GM19324 (cell line): Measurements from ENCODE around the gene KRT17.
"Not testable (repeated sequence)": the region's sequence is repeated elsewhere in the genome, so short reads cannot be mapped to it uniquely, and the experiment has no call there.

Experiments used
- ATAC-seq: cut with Tn5 transposase; IDR thresholded peaks from one replicate; pipeline ENCODE4 v1.9.1; 2021; ENCODE audit warnings: mild to moderate bottlenecking, moderate library complexity; ENCODE audit not compliant: unreplicated experiment, low FRiP score

KRT17 gene

DNA sequence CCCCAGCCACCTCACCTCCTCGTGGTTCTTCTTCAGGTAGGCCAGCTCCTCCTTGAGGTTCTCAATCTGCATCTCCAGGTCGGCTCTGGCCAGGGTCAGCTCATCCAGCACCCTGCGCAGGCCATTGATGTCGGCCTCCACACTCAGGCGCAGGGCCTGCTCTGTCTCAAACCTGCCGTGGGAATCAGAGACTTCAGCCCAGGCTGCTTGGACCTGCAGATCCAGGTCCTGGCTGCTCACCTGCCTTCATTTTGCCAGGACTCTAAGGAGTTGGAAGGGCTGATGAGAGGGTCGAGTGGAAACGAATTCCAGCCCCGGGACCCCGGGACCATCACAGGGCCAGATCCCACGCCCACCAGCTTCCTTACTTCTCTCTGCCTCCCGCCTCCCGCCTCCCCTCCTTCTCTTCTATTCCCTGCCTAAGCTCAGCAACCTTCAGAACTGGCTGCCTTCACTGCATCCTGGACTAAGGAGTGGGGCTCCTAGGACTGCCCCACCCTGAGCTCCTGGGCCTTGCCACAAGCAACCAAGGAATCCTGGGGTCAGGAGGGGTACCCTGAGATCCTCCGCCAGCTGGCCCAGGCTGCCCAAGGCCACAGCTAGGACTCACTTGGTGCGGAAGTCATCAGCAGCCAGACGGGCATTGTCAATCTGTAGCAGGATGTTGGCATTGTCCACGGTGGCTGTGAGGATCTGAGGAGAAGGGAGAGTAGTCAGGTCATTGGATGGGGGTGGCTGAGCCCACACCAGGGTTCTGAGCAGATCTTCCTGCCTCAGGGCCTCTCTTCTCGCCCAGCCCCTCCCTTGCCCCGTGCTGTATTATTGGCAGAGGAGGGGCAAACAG, 1.8 kb downstream of the KRT17 start:
- not testable (repeated sequence) for ATAC-seq

DNA sequence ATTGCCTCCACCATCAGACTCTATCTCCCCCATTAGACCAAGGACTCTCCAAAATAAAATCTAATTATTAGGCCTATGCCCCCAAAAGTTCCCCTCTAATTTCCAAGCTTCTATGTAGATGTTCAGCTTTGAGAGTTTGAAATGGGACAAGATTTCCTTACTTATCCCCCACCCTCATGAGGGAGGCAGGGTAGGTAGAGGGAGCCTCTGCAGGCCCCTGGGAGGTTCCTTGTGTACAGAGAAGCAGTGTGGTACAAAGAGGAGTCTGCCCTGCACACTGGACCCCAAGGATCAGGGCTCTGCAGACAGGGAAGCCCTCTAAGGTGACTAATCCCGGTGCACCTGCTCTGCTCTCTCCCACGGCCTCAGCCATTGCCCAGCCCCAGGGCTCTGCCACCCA, 2.5 kb downstream of the KRT17 start:
- ATAC-seq = no peak

DNA sequence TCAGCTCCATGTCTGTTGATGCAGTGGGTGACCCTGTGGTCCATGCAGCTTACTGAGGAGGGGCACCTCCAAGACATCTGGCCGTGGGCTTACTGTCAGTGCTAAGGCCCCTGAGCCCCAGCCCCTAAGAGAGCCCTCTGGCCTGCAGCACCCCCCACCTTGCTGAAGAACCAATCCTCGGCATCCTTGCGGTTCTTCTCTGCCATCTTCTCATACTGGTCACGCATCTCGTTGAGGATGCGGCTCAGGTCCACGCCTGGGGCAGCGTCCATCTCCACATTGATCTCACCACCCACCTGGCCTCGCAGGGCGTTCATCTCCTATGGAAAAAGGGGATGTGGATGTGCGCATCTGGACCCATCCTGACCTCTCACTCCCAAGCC, 2.9 kb downstream of the KRT17 start:
- ATAC-seq = not testable (repeated sequence)

DNA sequence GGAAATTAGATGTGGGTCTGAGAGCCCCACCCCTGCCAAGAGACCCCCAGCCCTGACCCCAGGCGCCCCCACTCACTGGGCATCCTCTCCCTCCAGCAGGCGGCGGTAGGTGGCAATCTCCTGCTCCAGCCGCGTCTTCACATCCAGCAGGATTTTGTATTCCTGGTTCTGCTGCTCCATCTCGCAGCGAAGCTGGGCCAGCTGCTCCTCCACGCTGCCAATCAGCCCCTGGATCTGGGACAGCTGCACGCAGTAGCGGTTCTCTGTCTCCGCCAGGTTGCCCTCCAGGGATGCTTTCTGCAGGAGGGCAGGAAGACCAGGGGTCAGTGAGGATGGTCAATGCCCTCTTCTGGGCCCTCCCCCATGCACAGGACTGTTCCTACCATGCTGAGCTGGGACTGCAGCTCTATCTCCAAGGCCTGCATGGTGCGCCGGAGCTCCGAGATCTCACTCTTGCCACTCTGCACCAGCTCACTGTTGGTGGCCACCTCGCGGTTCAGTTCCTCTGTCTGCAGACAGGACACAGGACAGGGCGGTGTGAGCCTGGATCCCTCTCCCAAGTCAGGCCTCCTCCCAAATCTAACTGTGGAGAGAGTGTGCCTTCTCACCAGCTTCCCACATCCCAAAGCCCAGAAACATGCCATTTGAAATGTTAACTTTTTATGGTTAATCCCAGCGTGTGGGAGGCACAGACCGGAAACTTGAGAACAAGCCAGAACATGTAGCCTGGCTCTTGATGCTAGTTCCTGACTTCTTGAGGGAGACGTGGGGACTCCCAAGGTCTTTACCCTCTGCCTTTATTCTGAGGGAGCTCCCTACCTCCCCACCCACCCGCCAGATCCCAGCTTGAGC, 3.6 kb downstream of the KRT17 start:
- no peak for ATAC-seq

DNA sequence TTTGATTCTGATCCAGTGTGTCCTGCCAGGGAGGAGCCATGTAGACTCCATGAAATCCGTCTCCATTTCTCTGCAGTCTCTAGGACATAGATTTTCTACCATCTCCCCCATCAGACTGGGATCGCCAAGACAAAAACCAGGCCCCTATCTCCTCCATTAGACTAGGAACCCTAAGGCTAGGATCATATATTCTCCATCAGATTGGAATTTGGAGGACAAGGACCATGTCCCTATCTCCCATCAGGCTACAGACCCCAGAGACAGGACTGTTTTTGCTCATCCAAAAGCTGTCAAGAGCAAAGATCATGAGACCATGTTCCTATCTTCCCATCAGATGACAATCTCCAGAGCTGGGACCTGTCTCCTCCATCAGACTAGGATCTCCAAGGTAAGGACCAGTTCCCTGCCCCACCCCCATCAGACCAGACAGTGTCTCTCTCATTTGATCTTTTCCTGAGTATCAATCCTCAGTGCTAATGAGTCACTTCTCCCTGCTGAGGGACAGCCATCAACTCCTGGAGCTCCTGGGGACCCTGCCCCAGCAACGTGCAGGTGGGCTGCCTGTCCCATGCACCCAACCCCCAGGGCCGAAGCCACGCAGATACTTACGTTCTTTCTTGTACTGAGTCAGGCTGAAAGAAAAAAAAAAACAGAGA, 4.3 kb downstream of the KRT17 start:
- ATAC-seq = not testable (repeated sequence)

DNA sequence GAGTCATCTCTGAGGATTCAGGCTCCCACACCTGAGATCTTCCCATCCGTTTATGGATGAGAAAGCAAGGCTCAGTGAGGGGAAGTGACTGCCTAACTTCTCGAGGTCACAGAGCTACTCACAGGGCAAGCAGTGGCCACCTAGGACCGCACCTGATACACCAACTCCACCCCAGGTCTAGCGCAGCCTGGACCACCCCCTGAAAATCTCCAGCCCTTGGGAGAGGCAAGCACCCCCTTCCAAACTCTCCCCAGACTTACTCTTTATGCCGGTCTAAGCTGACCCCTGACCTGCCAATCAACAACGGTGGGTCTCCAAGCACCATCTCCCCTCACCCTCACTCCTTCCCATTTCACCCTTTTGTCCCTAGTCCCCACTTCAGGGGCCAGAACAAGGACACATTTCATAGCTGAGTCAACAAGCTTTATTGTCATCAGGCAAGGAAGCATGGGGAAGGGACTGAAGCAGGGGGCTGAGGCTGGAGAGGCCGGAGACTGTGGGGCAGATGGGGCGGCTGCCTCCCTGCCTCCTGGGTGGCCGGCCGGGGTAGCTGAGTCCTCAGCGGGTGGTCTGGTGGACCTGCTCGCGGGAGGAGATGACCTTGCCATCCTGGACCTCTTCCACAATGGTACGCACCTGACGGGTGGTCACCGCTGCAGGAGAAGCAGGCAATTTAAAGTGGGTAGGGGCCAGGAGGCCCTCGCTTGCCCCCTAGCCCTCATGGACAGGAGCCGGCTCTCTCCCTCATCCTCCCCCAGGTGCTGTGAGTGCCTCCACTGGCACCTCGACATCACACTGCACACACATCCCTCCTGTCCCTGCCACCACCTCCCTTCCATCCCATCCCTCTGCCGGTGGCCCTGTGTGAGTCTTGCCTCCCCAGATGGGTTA, 5.1 kb downstream of the KRT17 start:
- ATAC-seq = no peak

DNA sequence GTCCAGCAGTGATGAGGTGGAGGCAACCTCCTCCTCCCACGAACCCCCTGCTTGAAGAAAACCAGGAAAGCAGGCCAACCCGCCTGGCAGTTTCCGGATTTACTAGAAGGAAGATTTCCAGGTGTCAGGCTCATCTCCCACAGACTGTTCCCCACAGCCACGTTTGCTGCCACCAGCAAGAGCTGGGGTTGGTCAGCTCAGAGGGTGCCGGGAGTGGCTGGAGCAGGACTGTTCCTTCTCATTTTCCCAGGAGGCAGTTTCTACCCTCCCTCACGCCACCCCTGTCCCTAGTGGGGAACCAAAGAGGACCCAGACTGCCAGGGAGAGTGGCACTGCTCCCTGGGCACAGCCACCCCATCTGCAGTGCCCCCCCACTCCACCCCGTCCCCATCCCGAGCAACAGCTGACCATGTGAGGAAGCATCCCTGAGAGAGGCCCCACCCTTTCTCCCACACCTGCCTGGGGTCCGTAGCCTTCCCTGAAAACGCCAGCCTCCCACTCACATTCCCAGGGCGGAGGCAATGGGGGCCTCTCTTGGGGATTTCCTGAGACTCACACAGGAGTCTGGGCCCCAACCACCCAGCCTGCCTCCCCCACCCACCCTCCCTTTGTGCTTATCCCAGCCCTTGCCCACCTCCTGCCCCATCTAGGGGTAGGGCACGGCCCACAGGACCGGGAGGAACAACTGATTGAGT, 5.9 kb downstream of the KRT17 start:
- ATAC-seq = no peak

DNA sequence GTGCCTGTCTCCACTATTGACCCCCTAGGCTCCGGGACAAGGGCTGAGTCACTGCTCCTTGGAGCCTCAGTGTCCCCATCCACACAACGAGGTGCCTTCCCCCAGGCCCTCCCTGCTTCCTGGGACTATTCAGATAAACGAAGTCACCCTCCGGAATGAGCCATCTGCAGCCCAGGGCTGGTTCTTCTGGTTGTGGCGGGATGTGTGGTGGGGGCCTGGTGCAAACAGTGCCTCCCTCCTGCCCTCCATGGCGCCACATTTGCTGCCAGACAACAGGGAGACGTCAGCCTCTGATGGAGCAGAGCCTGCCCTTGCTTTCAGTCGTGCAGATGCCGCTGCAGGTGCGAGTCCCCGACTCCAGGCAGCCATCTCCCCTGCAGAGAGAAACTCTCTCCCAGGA, 6.7 kb downstream of the KRT17 start:
- no peak for ATAC-seq

DNA sequence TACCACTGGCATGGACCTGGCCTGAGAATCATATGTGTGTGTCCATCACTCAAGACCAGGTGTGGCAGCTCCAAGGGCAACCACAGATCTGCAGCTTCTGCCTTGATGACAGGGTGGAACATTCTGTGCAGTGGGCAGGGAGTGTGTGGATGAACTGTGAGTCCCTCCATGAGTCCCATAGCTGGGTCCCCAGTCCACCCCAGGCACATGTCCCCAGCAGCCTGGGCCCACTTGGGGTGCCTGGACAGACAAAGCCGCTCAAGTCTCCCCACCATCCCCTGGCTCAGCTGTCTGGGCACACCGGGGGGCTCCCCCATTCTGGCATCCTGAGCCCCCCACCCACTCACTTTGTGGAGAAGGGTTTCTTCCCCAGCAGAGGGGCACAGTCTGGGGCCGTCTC, 7.2 kb downstream of the KRT17 start:
- no peak for ATAC-seq

DNA sequence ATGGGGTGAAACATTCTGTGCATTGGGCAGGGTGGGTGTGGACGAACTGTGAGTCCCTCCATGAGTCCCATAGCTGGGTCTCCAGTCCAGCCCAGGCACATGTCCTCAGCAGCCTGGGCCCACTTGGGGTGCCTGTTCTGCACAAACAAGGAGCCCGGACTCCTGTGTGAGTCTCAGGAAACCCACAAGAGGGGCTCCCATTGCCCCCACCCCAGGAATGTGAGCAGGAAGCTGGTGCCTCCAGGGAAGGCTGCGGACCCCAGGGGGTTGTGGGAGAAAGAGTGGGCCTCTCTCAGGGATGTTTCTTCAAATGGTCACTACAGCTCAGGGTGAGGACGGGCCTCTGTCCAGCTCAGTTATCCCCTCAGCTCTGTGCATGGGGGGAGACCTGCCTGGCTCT, 7.9 kb downstream of the KRT17 start:
- ATAC-seq = not testable (repeated sequence)

DNA sequence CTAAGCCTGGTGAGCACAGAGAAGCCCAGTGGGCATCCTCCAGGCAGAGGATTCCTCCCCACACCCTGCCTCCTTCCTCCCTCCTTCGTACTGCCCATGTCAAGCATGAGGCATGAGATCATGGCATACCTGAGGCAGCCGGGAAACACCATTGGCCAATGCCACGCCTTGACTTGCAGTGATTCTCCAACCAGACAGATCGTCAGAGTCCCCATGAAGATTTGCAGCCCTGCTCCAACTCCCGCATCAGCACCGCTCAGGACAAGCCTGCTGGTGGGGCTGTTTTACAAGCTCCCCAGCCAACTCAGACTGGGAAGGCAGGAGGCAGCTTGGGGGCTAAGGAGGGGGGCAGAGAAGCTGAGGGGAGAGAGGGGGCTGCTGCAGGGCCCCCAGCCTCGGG, 8.9 kb downstream of the KRT17 start:
- no peak for ATAC-seq

DNA sequence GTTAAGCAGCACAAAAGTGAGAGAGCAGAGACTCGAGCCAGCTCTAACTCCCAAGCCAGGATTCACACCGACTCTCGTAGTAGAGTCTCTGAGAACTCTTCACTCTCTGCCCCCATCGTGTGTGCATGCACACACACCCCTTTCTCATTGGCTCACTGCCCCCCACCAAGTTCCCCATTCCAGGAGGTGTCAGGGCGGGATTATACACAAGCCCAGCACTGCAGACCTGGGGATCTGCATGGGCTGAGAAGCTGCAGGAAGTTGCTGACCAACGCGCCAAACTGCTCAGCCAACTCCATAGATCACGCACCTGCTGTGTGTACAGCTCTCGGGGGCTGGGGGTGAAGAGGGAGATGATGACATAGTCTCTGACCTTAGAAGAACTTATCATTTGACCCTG, 9.6 kb downstream of the KRT17 start:
- ATAC-seq = not testable (repeated sequence)

DNA sequence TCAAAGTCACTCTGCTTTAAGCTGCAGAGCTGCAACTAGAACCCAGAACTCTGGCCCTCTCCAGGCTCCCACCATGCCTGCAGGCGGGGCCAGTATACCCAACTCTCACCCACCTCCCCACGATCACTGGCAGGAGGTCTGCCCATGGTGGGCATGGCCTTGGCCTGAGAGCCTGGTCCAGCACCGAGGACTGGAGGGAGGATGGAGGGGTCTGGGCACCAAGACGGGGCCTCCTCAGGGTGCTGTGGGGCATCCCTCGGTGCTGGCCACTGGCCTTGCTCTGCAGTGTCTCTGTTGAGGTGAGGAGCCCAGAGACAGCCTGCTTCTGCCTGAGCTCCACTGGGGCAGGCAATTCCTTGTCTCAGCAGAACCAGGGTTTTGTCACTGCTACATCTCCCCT, 10.3 kb downstream of the KRT17 start:
- ATAC-seq = no peak

DNA sequence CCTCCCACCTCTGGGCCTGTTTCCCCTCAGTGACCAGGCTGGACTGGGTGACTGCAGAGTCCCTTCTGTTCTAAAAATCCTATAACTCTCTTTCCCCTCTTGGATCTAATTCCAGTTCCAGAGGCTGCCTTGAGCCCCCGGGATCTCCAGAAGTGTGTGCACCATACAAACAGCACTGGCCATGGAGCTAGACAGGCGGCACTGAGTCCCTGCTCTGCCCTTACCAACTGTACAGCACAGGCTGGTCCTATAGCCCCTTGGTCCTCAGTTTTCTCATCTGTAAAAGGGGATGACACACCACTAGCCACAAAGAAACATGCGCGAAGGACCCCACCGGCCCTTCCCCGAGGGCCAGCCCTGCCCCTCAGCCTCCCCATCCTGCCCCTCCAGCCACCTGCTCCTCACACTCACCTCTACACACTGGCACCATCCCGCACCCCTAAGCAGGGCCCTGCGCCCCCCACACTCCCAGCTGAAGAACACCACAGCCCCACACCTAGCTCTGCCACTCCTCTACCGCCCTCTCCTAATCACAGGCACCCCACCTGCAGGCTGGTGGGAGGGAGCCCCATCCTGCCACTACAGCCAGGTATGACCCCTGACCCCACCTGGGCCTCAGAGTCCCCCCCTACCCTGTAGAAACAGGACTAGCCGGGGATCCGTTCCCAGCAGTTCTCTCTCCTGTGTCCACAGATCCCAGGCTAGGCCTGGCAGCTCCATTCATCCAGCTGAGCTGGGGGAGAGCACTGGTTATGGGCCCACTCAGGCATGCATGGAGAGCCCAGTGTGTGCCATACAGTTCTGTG, 10.9 kb downstream of the KRT17 start:
- no peak for ATAC-seq

DNA sequence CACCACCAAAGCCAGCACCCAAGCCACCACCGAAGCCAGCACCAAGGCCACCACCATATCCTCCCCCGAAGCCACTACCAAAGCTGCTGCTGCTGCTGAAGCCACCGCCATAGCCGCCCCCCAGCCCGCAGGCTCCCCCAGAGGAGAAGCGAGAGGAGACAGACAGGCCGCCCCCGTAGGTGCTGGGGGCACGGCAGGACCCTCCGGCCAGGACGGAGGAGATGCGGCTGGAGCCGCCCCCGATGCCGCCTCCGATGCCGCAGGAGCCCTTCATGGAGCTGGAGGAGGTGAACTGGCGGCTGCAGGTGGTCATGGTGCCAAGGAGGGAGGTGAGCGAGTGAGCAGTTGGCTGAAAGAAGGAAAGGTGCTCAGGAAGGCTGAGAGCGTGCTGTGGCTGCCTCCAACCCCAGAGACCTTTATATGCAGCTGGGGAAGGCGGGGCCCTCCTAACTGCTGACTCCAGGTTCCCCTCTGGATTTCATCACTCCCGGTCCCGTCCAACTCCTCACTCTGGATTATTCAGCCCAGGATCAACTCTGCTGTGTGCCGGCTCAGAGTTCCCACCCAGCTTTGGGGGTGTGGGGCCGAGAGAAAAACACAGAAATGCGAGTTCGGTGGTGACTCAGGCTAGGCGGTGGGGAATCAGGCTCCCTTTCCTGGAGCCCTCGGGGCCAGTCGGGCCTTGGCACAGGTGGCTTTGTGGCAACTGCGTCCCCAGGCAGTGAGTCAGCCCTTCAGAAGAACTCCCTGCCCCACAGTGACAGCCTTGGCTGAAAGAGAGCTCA, 11.8 kb downstream of the KRT17 start, which contains the start of gene KRT16:
KRT16 (minus strand) TSS at position 392 of the 785 bp plus-strand sequence; CDS start at position 313, 79 bp downstream.
- not testable (repeated sequence) for ATAC-seq

DNA sequence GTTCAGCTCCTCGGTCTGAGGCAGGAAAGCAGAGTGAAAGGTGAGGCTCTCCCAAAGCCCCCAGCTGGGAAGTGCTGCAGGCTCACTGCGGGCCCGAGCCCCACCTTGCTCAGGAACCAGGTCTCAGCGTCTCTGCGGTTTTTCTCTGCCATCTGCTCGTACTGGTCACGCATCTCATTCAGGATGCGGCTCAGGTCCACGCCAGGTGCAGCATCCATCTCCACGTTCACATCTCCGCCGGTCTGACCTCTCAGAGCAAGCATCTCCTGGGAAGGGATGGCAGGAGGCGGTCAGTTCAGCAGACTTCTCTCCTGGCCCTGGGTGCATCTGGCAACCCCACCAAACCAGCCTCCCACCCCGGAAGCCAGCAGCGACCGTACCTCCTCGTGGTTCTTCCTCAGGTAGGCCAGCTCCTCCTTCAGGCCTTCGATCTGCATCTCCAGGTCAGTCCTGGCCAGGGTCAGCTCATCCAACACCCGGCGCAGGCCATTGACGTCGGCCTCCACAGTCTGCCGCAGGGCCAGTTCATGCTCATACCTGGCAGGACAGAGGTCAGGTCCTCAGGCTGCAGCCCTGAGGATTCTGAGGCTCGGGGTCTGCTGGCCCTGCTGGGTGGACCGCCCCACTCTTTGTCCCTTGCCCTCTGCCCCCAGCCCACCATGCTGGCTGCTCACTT, 13.3 kb downstream of the KRT17 start:
- no peak for ATAC-seq

DNA sequence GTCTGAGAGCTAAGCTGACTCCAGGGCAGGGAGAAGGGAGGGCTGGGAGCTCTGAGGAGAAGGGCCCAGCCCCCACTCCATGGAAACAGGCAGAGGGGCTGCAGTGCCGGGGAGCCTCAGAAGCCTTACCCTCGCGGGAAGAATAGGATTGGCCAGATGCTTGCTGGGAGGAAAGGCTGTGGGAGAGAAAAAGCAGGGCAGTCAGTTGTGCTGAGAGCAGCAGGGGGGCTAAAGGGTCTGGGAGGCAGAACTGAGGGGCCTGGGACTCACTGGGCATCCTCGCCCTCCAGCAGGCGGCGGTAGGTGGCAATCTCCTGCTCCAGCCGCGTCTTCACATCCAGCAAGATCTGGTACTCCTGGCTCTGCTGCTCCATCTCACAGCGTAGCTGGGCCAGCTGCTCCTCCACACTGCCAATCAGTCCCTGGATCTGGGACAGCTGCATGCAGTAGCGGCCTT, 14.3 kb downstream of the KRT17 start:
- not testable (repeated sequence) for ATAC-seq
